HS-5 (cell line): ENCODE results near the gene HIP1.
"Not testable (repeated sequence)": the region's sequence is repeated elsewhere in the genome, so short reads cannot be mapped to it uniquely, and the experiment has no call there.

ENCODE experiments used
- DNase-seq: peaks from one replicate; pipeline ENCODE4 v3.0.0-alpha.2; 2012; ENCODE audit warnings: low read depth

The HIP1 gene

DNA sequence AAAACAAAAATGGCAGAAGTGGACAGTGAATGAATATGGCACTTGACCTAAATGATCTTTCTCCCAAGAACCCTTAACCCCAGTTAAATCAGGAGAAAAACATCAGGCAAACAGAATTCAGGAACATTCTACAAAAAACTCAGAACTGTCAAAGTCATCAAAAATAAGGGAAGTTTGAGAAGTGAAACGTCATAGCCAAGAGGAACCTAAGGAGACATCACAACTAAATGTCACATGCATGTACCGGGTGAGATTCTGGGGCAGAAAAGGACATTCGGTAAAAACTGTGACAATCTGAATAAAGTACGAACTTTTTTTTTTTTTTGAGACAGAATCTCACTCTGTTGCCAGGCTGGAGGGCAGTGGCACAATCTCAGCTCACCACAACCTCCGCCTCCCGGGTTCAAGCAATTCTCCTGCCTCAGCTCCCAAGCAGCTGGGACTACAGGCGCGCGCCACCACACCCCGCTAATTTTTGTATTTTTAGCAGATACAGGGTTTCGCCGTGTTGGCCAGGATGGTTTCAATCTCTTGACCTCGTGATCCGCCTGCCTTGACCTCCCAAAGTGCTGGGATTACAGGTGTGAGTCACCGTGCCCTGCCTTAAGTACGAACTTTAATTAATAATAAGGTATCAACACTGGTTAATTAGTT is 169.0 kb downstream of the HIP1 start:
- DNase-seq, result not testable (repeated sequence)

DNA sequence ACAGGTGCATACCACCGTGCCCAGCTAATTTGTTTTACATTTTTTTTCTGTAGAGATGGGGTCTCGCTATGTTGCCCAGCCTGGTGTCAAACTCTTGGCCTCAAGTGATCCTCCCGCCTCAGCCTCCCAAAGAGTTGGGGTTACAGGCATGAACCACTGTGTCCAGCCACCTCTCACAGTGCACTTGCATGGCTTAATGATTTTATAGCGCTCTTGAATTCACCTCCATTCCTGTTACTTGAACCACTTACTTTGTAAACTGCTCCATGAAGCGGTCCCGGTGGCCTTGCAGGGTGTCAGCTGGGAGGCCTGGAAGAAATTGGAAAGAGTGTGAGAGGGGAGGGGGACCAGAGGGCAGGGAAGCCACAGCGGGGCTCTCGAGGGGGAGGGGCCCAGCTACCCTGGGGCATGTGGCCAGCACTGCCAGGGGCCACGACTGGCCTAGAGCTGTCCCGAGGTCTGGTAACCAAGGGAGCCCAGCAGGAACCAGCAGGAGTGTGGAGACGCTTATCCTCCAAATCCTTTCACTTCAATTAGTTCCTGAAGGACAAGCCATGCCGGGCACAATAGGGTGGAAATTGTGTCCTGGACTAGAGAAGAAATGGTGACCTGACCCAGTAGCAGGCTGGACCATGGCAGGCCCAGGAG is 170.7 kb downstream of the HIP1 start:
- no peak for DNase-seq

DNA sequence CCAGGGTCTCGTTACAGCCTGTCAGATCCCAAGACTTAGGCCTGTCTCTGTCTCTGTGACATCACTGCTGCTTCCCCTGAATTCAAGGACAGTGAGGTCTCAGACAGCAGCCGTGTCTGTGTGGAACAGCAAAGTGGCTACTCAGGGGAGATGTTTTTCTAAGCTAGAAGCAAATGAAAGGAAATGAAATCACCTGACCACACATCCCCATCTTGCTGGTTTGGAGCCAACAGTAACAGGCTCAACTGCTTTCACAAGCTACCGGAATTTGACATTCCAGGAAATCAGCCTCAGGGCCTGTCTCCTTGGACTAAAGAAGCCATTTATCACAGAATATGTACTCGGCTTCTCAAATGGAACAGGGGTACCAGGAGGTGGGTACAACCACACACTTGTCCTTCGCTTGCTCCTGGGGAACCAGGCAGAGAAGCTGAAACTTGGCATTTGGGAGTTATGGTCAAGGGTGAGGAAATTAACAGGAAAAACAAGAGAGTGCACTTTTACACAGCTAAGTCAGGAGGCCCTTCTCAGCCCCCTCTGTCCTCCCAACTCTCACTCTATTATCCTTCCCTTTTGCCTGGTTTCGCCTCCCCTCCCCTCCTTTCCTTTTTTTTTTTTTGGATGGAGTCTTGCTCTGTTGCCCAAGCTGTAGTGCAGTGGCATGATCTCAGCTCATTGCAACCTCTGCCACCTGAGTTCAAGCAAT is 173.5 kb downstream of the HIP1 start:
- DNase-seq, result peak; percentile 50

DNA sequence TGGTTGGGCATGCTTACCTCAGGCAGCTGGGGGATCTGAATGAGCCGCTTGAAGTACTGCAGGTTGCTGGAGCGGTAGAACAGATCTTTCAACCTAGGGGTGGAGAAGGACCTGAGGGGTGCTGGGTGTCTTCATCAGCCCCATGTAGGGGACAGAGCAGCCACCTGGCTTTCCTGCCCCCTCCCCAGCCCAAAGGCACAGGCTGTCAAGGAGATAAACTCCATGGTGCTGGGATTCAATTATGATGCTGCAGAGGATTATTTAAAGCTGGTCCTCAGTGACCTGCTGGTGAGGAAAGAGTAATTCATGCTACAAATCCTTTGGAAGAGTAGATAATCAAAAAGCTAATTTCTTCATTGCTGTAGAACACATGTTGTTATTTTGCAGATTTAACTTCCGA is 175.6 kb downstream of the HIP1 start:
- no peak for DNase-seq

DNA sequence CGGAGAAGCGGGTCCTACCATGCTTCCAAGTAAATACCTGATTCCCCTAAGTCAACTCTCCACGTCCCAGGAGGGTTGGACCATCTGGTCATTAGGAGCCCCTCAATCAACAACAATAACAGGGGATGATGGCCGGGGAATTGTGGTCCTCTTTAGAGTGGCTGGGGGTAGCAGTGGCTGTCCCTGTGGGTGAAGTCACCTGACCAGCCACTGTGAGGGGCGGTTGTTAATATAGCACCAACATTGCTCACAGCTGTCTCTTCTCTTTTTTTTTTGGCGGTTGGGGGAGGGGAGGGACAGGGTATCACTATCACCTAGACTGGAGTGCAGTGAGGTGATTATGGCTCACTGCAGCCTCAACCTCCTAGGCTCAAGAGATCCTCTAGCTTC is 178.8 kb downstream of the HIP1 start:
- DNase-seq, result no peak

DNA sequence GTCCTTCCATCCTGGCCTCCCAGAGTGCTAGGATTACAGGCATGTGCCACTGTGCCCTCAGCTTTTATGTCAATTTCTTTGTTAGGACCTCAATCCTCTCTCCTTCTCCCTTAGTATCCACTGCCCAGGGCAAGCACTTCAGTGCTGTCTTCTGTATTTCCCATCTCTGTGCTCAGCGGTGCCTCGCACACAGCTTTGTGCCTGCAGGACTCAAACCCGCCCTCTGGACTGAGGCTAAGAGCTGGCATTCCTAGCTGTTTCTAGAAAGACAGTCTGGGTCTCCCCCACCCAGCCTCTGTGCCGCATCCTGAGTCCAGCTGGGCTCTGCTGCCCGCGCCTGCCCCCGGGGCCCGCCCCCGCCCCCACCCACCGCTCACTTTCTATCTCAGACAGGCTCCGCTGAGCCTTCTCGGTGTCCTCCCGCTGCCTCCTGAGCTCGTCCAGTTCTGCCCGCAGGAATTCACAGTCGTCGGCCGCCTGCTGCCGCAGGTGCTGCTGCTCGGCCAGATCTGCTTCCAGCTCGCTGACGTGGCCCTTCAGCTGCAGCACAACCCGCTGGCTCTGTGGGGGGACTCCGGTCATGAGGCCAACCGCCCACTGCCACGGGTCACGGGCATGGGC is 179.3 kb downstream of the HIP1 start:
- DNase-seq, result no peak

DNA sequence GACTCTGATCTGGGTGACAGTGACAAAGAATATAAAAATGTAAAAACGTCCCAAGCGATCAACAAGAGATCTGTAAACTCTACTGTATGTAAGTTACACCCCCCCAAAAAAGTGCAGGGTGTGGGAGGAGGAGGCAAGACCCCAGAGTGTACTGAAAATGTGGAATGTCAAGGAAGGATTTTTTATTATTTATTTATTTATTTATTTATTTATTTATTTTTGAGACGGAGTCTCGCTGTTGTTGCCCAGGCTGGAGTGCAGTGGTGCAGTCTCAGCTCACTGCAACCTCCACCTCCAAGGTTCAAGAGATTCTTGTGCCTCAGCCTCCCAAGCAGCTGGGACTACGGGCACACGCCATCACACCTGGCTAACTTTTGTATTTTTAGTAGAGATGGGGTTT is 181.9 kb downstream of the HIP1 start:
- DNase-seq, result not testable (repeated sequence)

DNA sequence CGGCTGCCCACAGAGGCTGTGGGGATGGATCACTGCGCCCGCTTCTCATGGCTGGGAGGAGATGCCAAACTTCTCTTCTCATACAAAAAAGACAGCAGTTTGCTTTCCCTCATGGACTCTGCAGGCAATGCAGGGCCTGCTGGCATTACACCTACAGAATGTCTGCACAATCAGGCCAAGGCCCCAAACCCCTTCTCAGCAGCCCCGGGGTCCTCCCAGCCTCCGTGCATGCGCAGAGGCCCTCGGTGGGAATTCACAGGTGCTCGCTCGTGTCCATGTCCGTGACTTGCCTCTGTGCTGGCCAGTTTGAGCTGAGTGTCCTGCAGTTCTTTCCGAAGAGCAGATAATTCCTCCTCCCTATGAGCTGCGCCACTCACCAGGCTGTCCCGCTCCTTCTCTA is 183.0 kb downstream of the HIP1 start:
- no peak for DNase-seq

DNA sequence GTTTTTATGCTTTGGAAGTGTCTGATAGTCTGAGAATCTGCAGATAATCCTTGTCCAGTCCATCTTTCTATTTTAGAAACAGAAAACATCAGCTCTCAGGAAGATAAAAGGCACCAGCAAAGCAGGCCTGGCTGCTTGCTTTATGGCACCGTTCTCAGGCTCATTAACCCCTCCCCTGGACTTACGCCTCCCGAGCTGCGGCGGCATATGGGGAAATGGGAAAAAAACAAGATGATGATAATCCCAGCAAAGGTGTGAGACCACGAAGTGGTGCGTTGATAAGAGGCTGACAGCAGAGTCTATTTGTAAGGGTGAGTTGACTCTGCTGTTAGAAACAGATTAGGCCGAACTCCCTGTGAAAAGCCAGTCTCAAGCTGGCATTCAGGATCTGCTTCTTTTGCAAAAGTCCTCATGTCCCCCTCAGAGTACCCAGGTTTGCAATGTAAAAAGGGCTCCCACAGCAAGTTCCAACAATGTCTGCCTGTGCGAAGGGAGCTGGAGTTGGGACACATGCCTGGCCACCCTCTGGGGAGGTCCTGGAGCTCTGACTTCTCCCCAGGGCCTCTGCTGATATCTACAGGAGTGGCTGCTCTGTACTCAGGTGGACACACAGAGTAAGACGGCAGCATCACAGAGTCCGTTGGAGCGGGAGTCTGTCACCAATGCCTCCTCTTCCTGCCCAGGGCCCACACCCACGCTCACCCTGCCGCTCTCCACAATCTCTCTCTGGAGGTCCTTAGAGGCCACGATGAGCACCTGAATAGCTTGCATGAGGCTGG is 192.3 kb downstream of the HIP1 start:
- no peak for DNase-seq

DNA sequence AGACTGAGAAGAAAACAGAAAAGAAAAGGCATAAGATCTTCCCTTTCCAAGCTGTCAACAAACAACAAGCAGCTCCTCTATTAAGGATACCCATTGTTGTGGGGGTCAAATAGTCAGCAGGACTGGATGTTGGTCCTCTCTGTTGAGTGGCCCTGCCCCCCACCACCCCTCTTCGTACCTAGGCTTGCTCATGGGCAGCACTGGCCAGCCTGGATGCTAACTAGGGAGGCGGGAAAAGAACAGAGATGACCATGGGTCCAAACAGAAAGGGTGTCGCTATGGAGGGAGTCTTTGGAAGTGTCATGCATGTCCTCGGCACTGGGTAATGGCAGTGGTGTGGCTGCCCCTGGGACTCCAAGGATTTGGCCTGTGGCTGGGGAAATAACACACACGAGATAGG is 201.0 kb downstream of the HIP1 start:
- no peak for DNase-seq

DNA sequence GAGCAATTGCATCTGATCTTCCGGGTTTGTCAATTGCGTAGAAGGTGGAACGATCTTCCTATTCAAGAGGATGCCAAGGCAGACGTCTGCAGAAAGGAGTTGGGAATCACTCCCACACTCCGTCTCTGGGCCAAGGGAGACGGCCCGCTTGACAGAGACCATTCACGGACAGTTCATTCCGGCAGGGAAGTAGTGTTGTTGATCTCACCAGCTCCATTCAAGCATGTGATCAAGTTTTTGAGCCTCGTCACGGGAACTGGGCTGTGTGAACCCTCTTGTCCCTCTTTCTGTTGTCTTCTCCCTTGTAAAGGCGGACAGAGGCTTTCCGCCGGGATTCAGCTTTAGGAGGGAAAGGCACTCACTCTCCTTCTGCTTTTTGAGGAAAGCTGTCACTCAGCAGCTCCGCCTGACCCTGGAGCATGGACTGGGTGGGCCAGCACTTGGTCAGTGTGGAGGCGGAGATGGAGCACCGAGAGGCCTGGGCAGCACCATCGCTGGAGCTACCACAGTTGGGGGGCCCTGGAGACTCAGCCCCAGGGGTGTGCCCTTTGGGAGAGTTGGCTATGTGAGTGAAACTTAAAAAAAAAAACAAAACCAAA is 201.7 kb downstream of the HIP1 start:
- no peak for DNase-seq

DNA sequence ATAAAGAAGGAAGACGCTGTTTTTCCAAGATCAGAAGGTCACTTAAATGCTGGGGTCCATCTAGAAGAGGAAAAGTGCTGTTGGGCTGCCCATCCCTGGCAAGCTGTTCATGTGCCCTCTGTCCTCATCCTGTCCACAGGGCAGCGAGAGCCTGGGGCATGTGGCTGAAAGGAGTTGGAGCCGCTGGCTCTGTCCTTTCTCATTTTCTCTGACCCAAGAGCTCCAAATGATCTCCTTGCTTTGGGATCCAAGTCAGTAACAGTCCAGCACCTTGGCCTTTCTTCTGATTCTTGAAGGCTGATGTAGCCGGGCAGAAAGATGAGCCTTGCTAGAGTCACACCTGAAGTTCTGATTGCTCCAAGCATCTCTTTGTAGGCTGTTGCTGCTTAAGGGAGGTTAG is 202.2 kb downstream of the HIP1 start:
- no peak for DNase-seq

DNA sequence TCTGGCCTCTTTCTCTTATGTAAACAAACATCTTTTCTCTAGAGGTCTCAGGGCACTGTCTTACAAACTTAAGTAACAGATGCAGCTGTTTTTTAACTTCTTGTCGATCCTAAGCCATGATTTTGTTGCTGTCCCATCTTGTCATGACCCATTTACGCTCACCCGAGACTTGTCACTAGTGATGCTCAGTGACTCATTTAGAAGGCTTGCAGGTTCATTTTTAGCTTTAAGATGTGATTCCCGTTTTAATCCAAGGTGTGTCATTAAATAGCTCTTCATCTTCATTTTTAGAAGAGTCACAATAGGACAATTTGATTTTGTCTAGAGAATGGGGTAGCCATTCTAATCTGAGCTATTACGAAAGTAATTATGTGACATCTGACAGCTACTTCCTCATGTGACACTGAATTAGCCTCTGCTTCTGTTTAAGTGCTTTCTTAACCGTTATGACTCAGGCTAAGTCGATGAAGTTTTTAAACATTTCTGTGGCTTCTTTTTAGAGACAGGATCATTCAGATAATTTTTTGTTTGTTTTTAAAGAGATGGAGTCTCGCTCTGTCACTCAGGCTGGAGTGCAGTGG is 203.9 kb downstream of the HIP1 start:
- DNase-seq, result peak; percentile 25

DNA sequence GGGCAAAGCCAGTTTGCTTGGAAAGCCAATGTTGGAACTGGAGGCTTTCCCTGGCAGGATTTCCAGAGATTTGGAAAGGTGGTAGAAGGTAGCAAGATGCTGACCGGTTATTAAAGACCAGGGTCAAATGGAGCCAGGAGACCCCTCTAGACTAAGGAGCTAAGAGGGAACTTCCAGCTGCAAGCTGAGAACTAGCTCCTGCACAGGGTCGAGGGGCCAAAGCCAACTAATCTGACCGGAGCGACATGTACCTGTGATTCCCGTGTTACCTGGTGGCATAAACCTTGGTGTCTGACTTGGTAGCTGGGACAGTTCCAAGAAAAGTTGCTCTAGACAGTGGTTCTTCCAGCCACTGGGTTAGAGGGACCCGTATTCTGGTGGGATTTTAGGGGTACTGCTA is 204.8 kb downstream of the HIP1 start:
- DNase-seq, result no peak

DNA sequence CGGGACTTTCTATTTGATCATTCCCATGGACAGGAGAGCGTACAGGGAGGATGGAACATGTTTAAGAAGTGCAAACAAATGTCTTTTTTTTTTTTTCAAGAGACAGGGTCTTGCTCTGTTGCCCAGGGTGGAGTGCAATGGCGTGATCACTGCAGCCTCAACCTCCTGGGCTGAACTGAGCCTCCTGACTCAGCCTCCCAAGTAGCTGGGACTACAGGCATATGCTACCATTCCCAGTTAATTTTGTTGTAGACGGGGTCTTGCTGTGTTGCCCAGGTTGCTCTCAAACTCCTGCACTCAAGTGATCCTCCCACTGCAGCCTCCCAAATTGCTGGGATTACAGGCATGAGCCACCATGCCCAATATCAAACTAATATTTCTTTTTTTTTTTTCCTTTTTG is 206.1 kb downstream of the HIP1 start:
- no peak for DNase-seq

DNA sequence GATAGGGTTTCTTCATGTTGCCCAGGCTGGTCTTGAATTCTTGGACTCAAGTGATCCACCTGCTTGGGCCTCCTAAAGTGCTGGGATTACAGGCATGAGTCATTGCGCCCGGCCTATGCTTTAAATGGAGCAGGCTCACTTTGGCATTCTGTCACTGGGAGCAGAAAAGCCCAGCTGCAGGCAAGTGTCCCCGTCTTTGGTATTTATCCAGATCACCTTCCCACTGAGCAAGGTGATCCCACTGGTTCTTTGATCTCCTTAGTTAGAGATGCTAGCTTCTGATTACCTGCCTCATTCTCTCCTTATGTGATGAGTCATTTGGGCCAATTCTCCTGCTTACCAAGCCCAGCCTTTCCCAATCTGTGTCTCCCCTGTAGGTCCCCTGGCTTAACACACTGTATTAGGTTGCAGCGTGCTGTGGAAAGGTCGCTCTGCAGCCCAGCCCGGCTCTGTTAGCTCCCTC is 207.4 kb downstream of the HIP1 start:
- DNase-seq, result no peak

DNA sequence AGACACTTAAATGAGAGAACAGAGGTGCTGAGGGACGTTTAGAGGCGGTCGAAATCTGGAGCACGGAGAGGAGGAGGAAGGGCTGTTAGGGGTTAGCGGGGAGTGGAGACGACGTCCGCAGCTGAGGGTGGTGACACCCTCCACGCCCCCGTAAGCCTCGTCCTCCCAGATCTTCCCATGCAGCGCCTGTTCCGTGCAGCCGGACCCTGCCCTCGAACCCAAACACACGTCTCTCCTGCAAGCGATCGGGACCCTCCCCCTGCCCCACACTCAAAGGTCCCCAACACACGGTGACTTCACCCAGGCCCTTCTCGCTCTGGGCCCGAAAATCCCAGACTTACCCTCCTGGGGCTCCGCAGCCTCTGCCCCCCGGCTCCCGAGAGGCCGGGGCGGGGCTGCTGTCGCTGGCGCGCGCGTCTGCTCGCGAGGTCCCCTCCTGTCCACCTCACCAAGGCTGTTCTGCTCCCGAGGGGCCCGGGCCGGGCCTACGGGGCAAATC is 211.5 kb downstream of the HIP1 start:
- not testable (repeated sequence) for DNase-seq

DNA sequence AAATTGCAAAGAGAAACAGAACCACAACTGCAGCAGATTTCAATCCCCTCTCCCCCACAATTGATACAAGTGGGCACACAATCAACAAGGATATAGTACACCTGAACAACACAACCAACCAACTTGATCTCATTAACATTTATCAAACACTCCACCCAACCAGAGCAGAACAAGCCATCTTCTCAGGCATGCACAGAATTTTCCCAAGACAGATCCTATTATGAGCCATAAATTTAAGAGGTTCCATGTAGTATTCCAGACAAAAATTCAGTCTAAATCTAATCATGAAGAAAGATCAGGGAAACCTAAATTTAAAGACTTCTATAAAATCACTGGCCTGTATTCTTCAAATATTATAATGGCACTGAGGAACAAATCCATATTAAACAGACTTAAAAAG is 217.0 kb downstream of the HIP1 start:
- not testable (repeated sequence) for DNase-seq

DNA sequence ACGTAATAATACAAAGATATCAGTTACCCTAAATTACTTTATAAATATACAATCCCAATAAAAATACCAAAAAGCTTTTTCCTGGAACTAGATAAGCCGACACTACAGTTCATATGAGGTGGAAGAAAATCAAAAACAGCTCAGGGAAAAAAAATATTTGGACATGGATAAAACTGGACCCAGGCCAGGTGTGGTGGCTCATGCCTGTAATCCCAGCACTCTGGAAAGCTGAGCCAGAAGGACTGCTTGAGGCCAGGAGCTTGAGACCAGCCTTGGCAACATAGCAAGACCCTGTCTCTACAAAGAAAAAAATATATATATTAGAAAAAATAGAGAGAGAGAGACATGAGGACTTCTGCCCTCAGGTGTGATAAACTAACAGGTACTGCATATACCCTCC is 219.9 kb downstream of the HIP1 start:
- DNase-seq, result not testable (repeated sequence)

DNA sequence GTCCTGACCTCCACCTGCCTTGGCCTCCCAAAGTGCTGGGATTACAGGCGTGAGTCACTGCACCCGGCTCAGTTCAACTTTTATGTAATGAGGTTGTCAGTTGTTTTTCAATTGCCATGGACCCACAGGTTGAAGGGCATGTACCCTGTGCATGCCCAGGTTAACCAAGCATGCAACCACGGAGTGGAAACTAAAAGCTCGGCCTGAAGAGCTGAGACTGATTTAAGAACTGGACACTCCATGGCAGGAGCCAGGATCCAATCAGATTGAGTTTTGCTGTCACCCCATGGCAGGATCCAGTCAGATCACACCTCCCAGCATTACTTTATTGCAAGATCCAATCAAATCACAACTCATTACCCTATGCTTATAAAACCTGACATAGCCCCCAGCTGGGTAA is 229.7 kb downstream of the HIP1 start:
- not testable (repeated sequence) for DNase-seq

DNA sequence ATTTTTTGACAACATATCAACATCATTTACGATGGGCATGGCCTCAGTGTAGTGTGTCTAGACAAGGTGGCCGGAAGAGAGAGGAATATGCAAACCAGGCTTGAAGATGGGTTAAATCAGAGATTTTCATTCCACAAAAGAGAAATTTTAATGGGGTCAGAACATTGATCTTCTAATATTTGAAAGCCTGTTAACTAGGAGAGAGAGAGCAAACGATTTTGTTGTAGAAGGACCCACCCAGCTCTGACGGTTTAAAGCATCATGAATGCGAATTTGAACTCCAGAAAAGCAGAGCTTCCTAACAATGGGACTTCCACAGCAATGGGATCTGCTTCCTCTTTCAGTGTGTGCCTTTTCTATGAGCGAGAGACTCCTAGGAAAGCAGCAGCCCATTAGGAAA is 246.7 kb downstream of the HIP1 start, which contains the start of gene SPDYE5:
Gene SPDYE5 (plus strand): TSS at position 301 of the 400 bp plus-strand sequence. CDS start 1,728 bp downstream, outside the sequence.
- not testable (repeated sequence) for DNase-seq
